ENCODE measurements around the gene ITIH4. TPM values are rescaled to one million over a fixed set of nuclear protein-coding genes. Genes with fewer than 3 reads are reported as not detected.

ITIH4 gene
- total RNA-seq (10 to 100 TPM; 25.8 to 40.6 TPM), total RNA-seq (1.5 reads per million in 2 donors)

- H3K4me3 Mint-ChIP-seq = no peak within 1 kb of the TSS
Observed at GRCh38 chr3:52830535-52831258, at the start of gene ITIH4. ITIH4 (minus strand) TSS chr3:52830672; CDS start chr3:52830642, 30 bp downstream.

GRCh38 chr3:52880047-52880446 lies 49.6 kb upstream of the ITIH4 start:
- no peaks in the 10 kb centered on the region for H3K27me3 Mint-ChIP-seq
- H3K4me3 Mint-ChIP-seq = no peak overlapping the region
- no peaks in the 10 kb centered on the region for H3K36me3 Mint-ChIP-seq (ENCODE audit: low read depth)
- ATAC-seq (no peak), DNase-seq (no peak)
- no peaks in the 10 kb centered on the region for H3K9me3 ChIP-seq (ENCODE audit: control insufficient read depth, low read length, poor library complexity, severe bottlenecking)
- peak overlapping the region; percentile 43 for H3K27ac Mint-ChIP-seq
- peaks cover 28% of the 10 kb centered on the region for H3K4me1 Mint-ChIP-seq

More at GRCh38 chr3:52830535-52831258, at the start of gene ITIH4:
- DNase-seq (no peak), ATAC-seq (no peak)
- H3K9me3 ChIP-seq (ENCODE audit: control insufficient read depth, low read length, poor library complexity, severe bottlenecking) = no peaks in the 10 kb centered on the region
- Mint-ChIP-seq H3K27ac (no peak within 1 kb of the TSS), H3K36me3 (ENCODE audit: low read depth) (no peaks in the 10 kb centered on the region), H3K4me1 (peaks cover 2% of the 10 kb centered on the region), H3K27me3 (no peaks in the 10 kb centered on the region)

- Mint-ChIP-seq H3K4me3 (no peak overlapping the region), H3K27me3 (no peaks in the 10 kb centered on the region), H3K4me1 (peaks cover 31% of the 10 kb centered on the region), H3K36me3 (ENCODE audit: low read depth) (no peaks in the 10 kb centered on the region), H3K27ac (no peak overlapping the region)
- DNase-seq = no peak
- H3K9me3 ChIP-seq (ENCODE audit: control insufficient read depth, low read length, poor library complexity, severe bottlenecking) = no peaks in the 10 kb centered on the region
- no peak for ATAC-seq
Observed at GRCh38 chr3:52879581-52879980, 49.1 kb upstream of the ITIH4 start.

- Mint-ChIP-seq H3K4me1 (peaks cover 36% of the 10 kb centered on the region), H3K4me3 (no peak overlapping the region), H3K27me3 (no peaks in the 10 kb centered on the region), H3K27ac (no peak overlapping the region), H3K36me3 (ENCODE audit: low read depth) (no peaks in the 10 kb centered on the region)
- no peak for DNase-seq
- ATAC-seq = no peak
- H3K9me3 ChIP-seq (ENCODE audit: control insufficient read depth, low read length, poor library complexity, severe bottlenecking) = no peaks in the 10 kb centered on the region
Observed at GRCh38 chr3:52879090-52879489, 48.6 kb upstream of the ITIH4 start.

GRCh38 chr3:52877085-52877484 lies 46.6 kb upstream of the ITIH4 start:
- H3K27me3 Mint-ChIP-seq = no peaks in the 10 kb centered on the region
- H3K4me1 Mint-ChIP-seq = peaks cover 32% of the 10 kb centered on the region
- ATAC-seq = no peak

GRCh38 chr3:52874864-52875587 lies 44.6 kb upstream of the ITIH4 start:
- H3K4me3 Mint-ChIP-seq = no peak overlapping the region
- H3K27me3 Mint-ChIP-seq = no peaks in the 10 kb centered on the region
- ATAC-seq (no peak), DNase-seq (no peak)
- H3K36me3 Mint-ChIP-seq (ENCODE audit: low read depth) = peaks cover 2% of the 10 kb centered on the region
- H3K4me1 Mint-ChIP-seq = peaks cover 35% of the 10 kb centered on the region
- H3K27ac Mint-ChIP-seq = peak overlapping the region; percentile 9
- no peaks in the 10 kb centered on the region for H3K9me3 ChIP-seq (ENCODE audit: control insufficient read depth, low read length, poor library complexity, severe bottlenecking)

More at GRCh38 chr3:52877085-52877484, 46.6 kb upstream of the ITIH4 start:
- Mint-ChIP-seq H3K27ac (no peak overlapping the region), H3K4me3 (no peak overlapping the region), H3K36me3 (ENCODE audit: low read depth) (no peaks in the 10 kb centered on the region)
- no peaks in the 10 kb centered on the region for H3K9me3 ChIP-seq (ENCODE audit: control insufficient read depth, low read length, poor library complexity, severe bottlenecking)
- no peak for DNase-seq

GRCh38 chr3:52874160-52874701 lies 43.8 kb upstream of the ITIH4 start:
- no peak for DNase-seq
- H3K36me3 Mint-ChIP-seq (ENCODE audit: low read depth) = peaks cover 2% of the 10 kb centered on the region
- no peaks in the 10 kb centered on the region for H3K9me3 ChIP-seq (ENCODE audit: control insufficient read depth, low read length, poor library complexity, severe bottlenecking)
- no peak overlapping the region for H3K4me3 Mint-ChIP-seq
- peaks cover 38% of the 10 kb centered on the region for H3K4me1 Mint-ChIP-seq
- H3K27ac Mint-ChIP-seq = no peak overlapping the region
- H3K27me3 Mint-ChIP-seq = no peaks in the 10 kb centered on the region
- ATAC-seq = no peak

- H3K27me3 Mint-ChIP-seq = no peaks in the 10 kb centered on the region
- H3K4me3 Mint-ChIP-seq = no peak overlapping the region
- no peak overlapping the region for H3K27ac Mint-ChIP-seq
- H3K36me3 Mint-ChIP-seq (ENCODE audit: low read depth) = peaks cover 2% of the 10 kb centered on the region
- DNase-seq = no peak
- no peaks in the 10 kb centered on the region for H3K9me3 ChIP-seq (ENCODE audit: control insufficient read depth, low read length, poor library complexity, severe bottlenecking)
- H3K4me1 Mint-ChIP-seq = peaks cover 36% of the 10 kb centered on the region
- ATAC-seq = no peak
Observed at GRCh38 chr3:52873433-52874159, 43.1 kb upstream of the ITIH4 start.

- Mint-ChIP-seq H3K36me3 (ENCODE audit: low read depth) (peaks cover 2% of the 10 kb centered on the region), H3K4me3 (no peak overlapping the region), H3K4me1 (peaks cover 36% of the 10 kb centered on the region), H3K27ac (peak overlapping the region; percentile 70), H3K27me3 (no peaks in the 10 kb centered on the region)
- DNase-seq = no peak
- no peaks in the 10 kb centered on the region for H3K9me3 ChIP-seq (ENCODE audit: control insufficient read depth, low read length, poor library complexity, severe bottlenecking)
- no peak for ATAC-seq
Observed at GRCh38 chr3:52872245-52872644, 41.8 kb upstream of the ITIH4 start.

- H3K4me1 Mint-ChIP-seq = peaks cover 34% of the 10 kb centered on the region
- peaks cover 2% of the 10 kb centered on the region for H3K36me3 Mint-ChIP-seq (ENCODE audit: low read depth)
- no peaks in the 10 kb centered on the region for H3K9me3 ChIP-seq (ENCODE audit: control insufficient read depth, low read length, poor library complexity, severe bottlenecking)
- no peak for ATAC-seq
- H3K27ac Mint-ChIP-seq = peak overlapping the region; percentile 70
- no peak overlapping the region for H3K4me3 Mint-ChIP-seq
- no peaks in the 10 kb centered on the region for H3K27me3 Mint-ChIP-seq
- DNase-seq = no peak
Observed at GRCh38 chr3:52871761-52872160, 41.3 kb upstream of the ITIH4 start.

GRCh38 chr3:52870471-52870870 lies 40.0 kb upstream of the ITIH4 start:
- no peak for ATAC-seq
- Mint-ChIP-seq H3K4me1 (peaks cover 30% of the 10 kb centered on the region), H3K4me3 (no peak overlapping the region), H3K27ac (peak overlapping the region; percentile 67), H3K27me3 (no peaks in the 10 kb centered on the region), H3K36me3 (ENCODE audit: low read depth) (peaks cover 6% of the 10 kb centered on the region)
- no peaks in the 10 kb centered on the region for H3K9me3 ChIP-seq (ENCODE audit: control insufficient read depth, low read length, poor library complexity, severe bottlenecking)
- no peak for DNase-seq

- Mint-ChIP-seq H3K4me1 (peaks cover 19% of the 10 kb centered on the region), H3K36me3 (ENCODE audit: low read depth) (peaks cover 3% of the 10 kb centered on the region), H3K27me3 (no peaks in the 10 kb centered on the region), H3K4me3 (no peak overlapping the region), H3K27ac (no peak overlapping the region)
- DNase-seq (no peak), ATAC-seq (no peak)
- H3K9me3 ChIP-seq (ENCODE audit: control insufficient read depth, low read length, poor library complexity, severe bottlenecking) = no peaks in the 10 kb centered on the region
Observed at GRCh38 chr3:52866427-52866826, 36.0 kb upstream of the ITIH4 start.

- no peak overlapping the region for H3K4me3 Mint-ChIP-seq
- no peaks in the 10 kb centered on the region for H3K27me3 Mint-ChIP-seq
- peaks cover 3% of the 10 kb centered on the region for H3K36me3 Mint-ChIP-seq (ENCODE audit: low read depth)
- DNase-seq (no peak), ATAC-seq (no peak)
- no peaks in the 10 kb centered on the region for H3K9me3 ChIP-seq (ENCODE audit: control insufficient read depth, low read length, poor library complexity, severe bottlenecking)
- no peak overlapping the region for H3K27ac Mint-ChIP-seq
- peaks cover 18% of the 10 kb centered on the region for H3K4me1 Mint-ChIP-seq
Observed at GRCh38 chr3:52865994-52866393, 35.5 kb upstream of the ITIH4 start.

Measured in T-helper 17 cell (primary cell).